ENCODE measurements around the gene DYNC1H1.

DNA sequence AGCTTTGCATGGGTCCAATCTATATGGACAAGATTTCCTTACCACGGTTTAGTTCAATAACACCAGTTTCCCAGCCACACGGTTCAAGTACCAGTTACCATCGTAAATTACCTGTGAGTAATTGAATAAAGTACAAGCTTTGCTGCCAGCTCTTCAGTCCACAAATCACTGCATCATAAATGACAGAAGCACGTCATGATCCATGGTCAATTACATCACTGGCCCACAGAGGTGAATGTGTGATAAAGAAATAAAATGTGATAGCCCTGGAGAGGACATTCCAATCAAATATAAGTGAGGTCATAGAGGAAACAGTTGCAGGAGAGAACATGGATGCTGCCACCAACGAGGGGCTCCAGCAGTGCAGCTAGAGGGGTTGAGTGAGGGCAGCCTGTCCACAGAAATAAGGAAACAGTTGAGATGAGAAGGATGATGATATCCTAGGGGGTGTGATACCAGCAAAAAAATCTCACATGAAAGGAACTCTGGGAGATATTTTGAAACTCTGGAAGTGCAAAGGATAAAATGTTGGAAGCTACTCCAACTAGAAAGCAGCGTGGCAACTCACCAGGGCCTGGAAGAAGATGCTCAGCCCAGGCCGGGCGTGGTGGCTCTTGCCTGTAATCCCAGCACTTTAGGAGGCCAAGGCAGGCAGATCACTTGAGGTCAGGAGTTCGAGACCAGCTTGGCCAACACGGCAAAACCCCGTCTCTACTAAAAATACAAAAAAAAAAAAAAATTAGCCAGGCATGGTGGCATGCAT is 5.8 kb upstream of the DYNC1H1 start:
- TF ChIP-seq, protein P1, sequence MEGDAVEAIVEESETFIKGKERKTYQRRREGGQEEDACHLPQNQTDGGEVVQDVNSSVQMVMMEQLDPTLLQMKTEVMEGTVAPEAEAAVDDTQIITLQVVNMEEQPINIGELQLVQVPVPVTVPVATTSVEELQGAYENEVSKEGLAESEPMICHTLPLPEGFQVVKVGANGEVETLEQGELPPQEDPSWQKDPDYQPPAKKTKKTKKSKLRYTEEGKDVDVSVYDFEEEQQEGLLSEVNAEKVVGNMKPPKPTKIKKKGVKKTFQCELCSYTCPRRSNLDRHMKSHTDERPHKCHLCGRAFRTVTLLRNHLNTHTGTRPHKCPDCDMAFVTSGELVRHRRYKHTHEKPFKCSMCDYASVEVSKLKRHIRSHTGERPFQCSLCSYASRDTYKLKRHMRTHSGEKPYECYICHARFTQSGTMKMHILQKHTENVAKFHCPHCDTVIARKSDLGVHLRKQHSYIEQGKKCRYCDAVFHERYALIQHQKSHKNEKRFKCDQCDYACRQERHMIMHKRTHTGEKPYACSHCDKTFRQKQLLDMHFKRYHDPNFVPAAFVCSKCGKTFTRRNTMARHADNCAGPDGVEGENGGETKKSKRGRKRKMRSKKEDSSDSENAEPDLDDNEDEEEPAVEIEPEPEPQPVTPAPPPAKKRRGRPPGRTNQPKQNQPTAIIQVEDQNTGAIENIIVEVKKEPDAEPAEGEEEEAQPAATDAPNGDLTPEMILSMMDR (conservative IDR thresholded peaks at IDR 0.05; ENCODE audit: low read length): no peak
- no peak for TF ChIP-seq EZH2phosphoT487 (IDR thresholded peaks at IDR 0.05; ENCODE audit: borderline replicate concordance, low read depth, low read length)

Data from OCI-LY7 (cell line).